H9 (cell line): ENCODE data around the gene EXOC3L1. TPM values are rescaled to one million over a fixed set of nuclear protein-coding genes. Genes with fewer than 3 reads are reported as not detected.

Experiments
- DNase-seq: peaks from one replicate; pipeline ENCODE4 v3.0.0-alpha.2; 2017
- H2AFZ ChIP-seq: one replicate; pipeline ENCODE4 v1.6.1; 2013; ENCODE audit warnings: mild to moderate bottlenecking, low read length, control low read depth, moderate library complexity
- H2AK5ac ChIP-seq: 2 replicates; pipeline ENCODE4 v1.6.1; 2013; ENCODE audit warnings: low read length, control low read depth, mixed read lengths; ENCODE audit not compliant: insufficient read length
- H2BK120ac ChIP-seq: one replicate; pipeline ENCODE4 v1.6.1; 2013; ENCODE audit warnings: low read depth, mild to moderate bottlenecking, low read length, control low read depth, inconsistent platforms; ENCODE audit not compliant: poor library complexity, severe bottlenecking
- H2BK12ac ChIP-seq: 2 replicates; pipeline ENCODE4 v1.6.1; 2013; ENCODE audit warnings: low read length, control low read depth, mixed read lengths, low read depth; ENCODE audit not compliant: insufficient read length
- H2BK15ac ChIP-seq: 2 replicates; pipeline ENCODE4 v1.6.1; 2013; ENCODE audit warnings: low read depth, low read length, control low read depth
- H2BK20ac ChIP-seq: one replicate; pipeline ENCODE4 v1.6.1; 2013; ENCODE audit warnings: low read depth, mild to moderate bottlenecking, low read length, control low read depth, inconsistent platforms; ENCODE audit not compliant: poor library complexity, severe bottlenecking
- H2BK5ac ChIP-seq: 2 replicates; pipeline ENCODE4 v1.6.1; 2013; ENCODE audit warnings: low read length, control low read depth, mixed read lengths; ENCODE audit not compliant: insufficient read length
- H3K14ac ChIP-seq: 2 replicates; pipeline ENCODE4 v1.6.1; 2013; ENCODE audit warnings: low read length, control low read depth; ENCODE audit not compliant: insufficient read depth
- H3K18ac ChIP-seq: 2 replicates; pipeline ENCODE4 v1.6.1; 2013; ENCODE audit warnings: low read depth, mild to moderate bottlenecking, mixed read lengths, low read length, control low read depth; ENCODE audit not compliant: insufficient read length
- H3K23ac ChIP-seq: 2 replicates; pipeline ENCODE4 v1.6.1; 2013; ENCODE audit warnings: low read length, control low read depth, mixed read lengths, low read depth; ENCODE audit not compliant: insufficient read length
- H3K23me2 ChIP-seq: 2 replicates; pipeline ENCODE4 v1.6.1; 2013; ENCODE audit warnings: low read depth, mild to moderate bottlenecking, mixed read lengths, low read length, control low read depth; ENCODE audit not compliant: insufficient read length, poor library complexity, severe bottlenecking
- H3K27ac ChIP-seq: 2 replicates; pipeline ENCODE4 v1.5.1; 2013; ENCODE audit warnings: low read length, control low read depth, mixed read lengths, low read depth; ENCODE audit not compliant: insufficient read length
- H3K27me3 ChIP-seq: 2 replicates; pipeline ENCODE4 v1.6.1; 2013; ENCODE audit warnings: low read length, control low read depth, inconsistent platforms; ENCODE audit not compliant: insufficient read depth
- H3K4ac ChIP-seq: 2 replicates; pipeline ENCODE4 v1.6.1; 2013; ENCODE audit warnings: low read depth, mild to moderate bottlenecking, control low read depth, inconsistent platforms, low read length, moderate library complexity
- H3K4me1 ChIP-seq: 2 replicates; pipeline ENCODE4 v1.6.1; 2013; ENCODE audit warnings: low read length, control low read depth, inconsistent platforms; ENCODE audit not compliant: insufficient read depth
- H3K4me2 ChIP-seq: 2 replicates; pipeline ENCODE4 v1.6.1; 2013; ENCODE audit warnings: low read length, control low read depth, mixed read lengths; ENCODE audit not compliant: insufficient read length, insufficient read depth
- H3K56ac ChIP-seq: 2 replicates; pipeline ENCODE4 v1.6.1; 2013; ENCODE audit warnings: low read depth, mild to moderate bottlenecking, mixed read lengths, low read length, control low read depth; ENCODE audit not compliant: insufficient read length
- H3K79me1 ChIP-seq: 2 replicates; pipeline ENCODE4 v1.6.1; 2013; ENCODE audit warnings: low read depth, mild to moderate bottlenecking, moderate library complexity, low read length, control low read depth, inconsistent platforms; ENCODE audit not compliant: insufficient read depth, poor library complexity, severe bottlenecking
- H3K79me2 ChIP-seq: 2 replicates; pipeline ENCODE4 v1.6.1; 2013; ENCODE audit warnings: low read length, control low read depth, inconsistent platforms; ENCODE audit not compliant: insufficient read depth
- H3K9ac ChIP-seq: 2 replicates; pipeline ENCODE4 v1.6.1; 2013; ENCODE audit warnings: low read length, control low read depth, mixed read lengths; ENCODE audit not compliant: insufficient read length; ENCODE audit errors: extremely low read depth
- H3K9me3 ChIP-seq: one replicate; pipeline ENCODE4 v1.6.1; 2013; ENCODE audit warnings: low read depth, low read length, inconsistent platforms; ENCODE audit not compliant: control insufficient read depth
- H3T11ph ChIP-seq: one replicate; pipeline ENCODE4 v1.6.1; 2013; ENCODE audit warnings: mild to moderate bottlenecking, low read length, control low read depth, inconsistent platforms
- H4K20me1 ChIP-seq: one replicate; pipeline ENCODE4 v1.6.1; 2013; ENCODE audit not compliant: control insufficient read depth, insufficient read length, insufficient read depth
- H4K5ac ChIP-seq: 2 replicates; pipeline ENCODE4 v1.6.1; 2013; ENCODE audit warnings: low read depth, mild to moderate bottlenecking, mixed read lengths, low read length, control low read depth; ENCODE audit not compliant: insufficient read length
- H4K8ac ChIP-seq: replicated peaks from 2 replicates; pipeline ENCODE4 v1.6.1; 2013; ENCODE audit warnings: low read length, control low read depth, mixed read lengths, low read depth; ENCODE audit not compliant: insufficient read length
- H4K91ac ChIP-seq: 2 replicates; pipeline ENCODE4 v1.6.1; 2013; ENCODE audit warnings: low read depth, mild to moderate bottlenecking, moderate library complexity, mixed read lengths, low read length, control low read depth; ENCODE audit not compliant: insufficient read length
- H3K27ac Mint-ChIP-seq, 3 experiments: 2 replicates in 2 of 3; 3 replicates in 1 of 3; pipeline ENCODE4 v1.8.0; 2020 to 2021; ENCODE audit warnings: mixed read lengths in 3 of 3, mild to moderate bottlenecking in 1 of 3, moderate library complexity in 1 of 3
- H3K27me3 Mint-ChIP-seq: 2 replicates; pipeline ENCODE4 v1.8.0; 2021; ENCODE audit warnings: low read depth, mild to moderate bottlenecking, moderate library complexity, mixed read lengths
- H3K36me3 Mint-ChIP-seq, 3 experiments: 2 replicates in 2 of 3; 3 replicates in 1 of 3; pipeline ENCODE4 v1.8.0; 2020 to 2021; ENCODE audit warnings: low read depth in 3 of 3, mixed read lengths in 3 of 3; ENCODE audit not compliant: insufficient read depth in 1 of 3
- H3K4me1 Mint-ChIP-seq, 2 experiments: 2 replicates each; pipeline ENCODE4 v1.8.0; 2020; ENCODE audit warnings: mixed read lengths in 2 of 2
- H3K4me3 Mint-ChIP-seq, 2 experiments: 2 replicates in 1 of 2; 3 replicates in 1 of 2; pipeline ENCODE4 v1.8.0; 2020 to 2021; ENCODE audit warnings: mild to moderate bottlenecking in 2 of 2, mixed read lengths in 2 of 2, moderate library complexity in 1 of 2
- H3K9me3 Mint-ChIP-seq, 2 experiments: 2 replicates in 1 of 2; 3 replicates in 1 of 2; pipeline ENCODE4 v1.8.0; 2020; ENCODE audit warnings: mild to moderate bottlenecking in 2 of 2, mixed read lengths in 2 of 2, moderate library complexity in 1 of 2
- WGBS: extraction: QIAGEN DNeasy Blood & Tissue Kit; methylation state at CpG from one replicate; pipeline ENCODE4 v1.1.7; 2013; ENCODE audit warnings: missing lambda C conversion rate, low lambda C conversion rate, mixed read lengths; ENCODE audit not compliant: insufficient read length; ENCODE audit errors: extremely low coverage; 5-methylcytosine and 5-hydroxymethylcytosine counted together
- total RNA-seq: library from RNA; stranded (reverse); gene quantifications from 2 replicates; pipeline ENCODE4 v1.2.1, GENCODE V29; 2021
- TF ChIP-seq, protein P1 (sequence below): fragments of 200-600 bp; sonication (generic); conservative IDR thresholded peaks from 3 replicates; pipeline ENCODE4 v1.8.0; 2021; ENCODE audit warnings: antibody characterized with exemption, mild to moderate bottlenecking

Gene EXOC3L1
- total RNA-seq, 1 experiment from 2014 or later, result 3.3 TPM

GRCh38 chr16:67188798-67189197 is 1.1 kb downstream of the EXOC3L1 start:
- no peak overlapping the region for H2AFZ ChIP-seq
- no peak overlapping the region for H3T11ph ChIP-seq
- H3K9me3 Mint-ChIP-seq, result no peaks in the 10 kb centered on the region; a peak in 2 of 5 replicates
- no peak overlapping the region for H2BK5ac ChIP-seq
- no peak overlapping the region for H3K23ac ChIP-seq
- no peaks in the 10 kb centered on the region for H3K9me3 ChIP-seq
- no peak overlapping the region for H3K14ac ChIP-seq
- peaks cover 7 to 12% (median 10%) of the 10 kb centered on the region in 3 experiments; a peak in 6 of 7 replicates for H3K36me3 Mint-ChIP-seq
- peaks cover 4% of the 10 kb centered on the region; the same call in 1 of the 2 replicates for H3K4me1 ChIP-seq
- H4K20me1 ChIP-seq, result no peaks in the 10 kb centered on the region
- H4K8ac ChIP-seq, result no peak overlapping the region
- H3K4me1 Mint-ChIP-seq, result peaks cover 30 to 41% of the 10 kb centered on the region in 2 experiments
- no peak for DNase-seq
- no peak overlapping the region for H3K9ac ChIP-seq
- H2AK5ac ChIP-seq, result no peak overlapping the region
- H3K4me2 ChIP-seq, result no peak overlapping the region
- H3K79me1 ChIP-seq, result peaks cover 13% of the 10 kb centered on the region
- H3K18ac ChIP-seq, result no peak overlapping the region
- no peak overlapping the region for H3K4ac ChIP-seq
- H3K4me3 Mint-ChIP-seq, result no peak overlapping the region
- H4K91ac ChIP-seq, result no peak overlapping the region
- no peak overlapping the region for H3K27ac ChIP-seq
- no peak overlapping the region for H4K5ac ChIP-seq
- no peak overlapping the region for H3K56ac ChIP-seq
- TF ChIP-seq, protein P1, sequence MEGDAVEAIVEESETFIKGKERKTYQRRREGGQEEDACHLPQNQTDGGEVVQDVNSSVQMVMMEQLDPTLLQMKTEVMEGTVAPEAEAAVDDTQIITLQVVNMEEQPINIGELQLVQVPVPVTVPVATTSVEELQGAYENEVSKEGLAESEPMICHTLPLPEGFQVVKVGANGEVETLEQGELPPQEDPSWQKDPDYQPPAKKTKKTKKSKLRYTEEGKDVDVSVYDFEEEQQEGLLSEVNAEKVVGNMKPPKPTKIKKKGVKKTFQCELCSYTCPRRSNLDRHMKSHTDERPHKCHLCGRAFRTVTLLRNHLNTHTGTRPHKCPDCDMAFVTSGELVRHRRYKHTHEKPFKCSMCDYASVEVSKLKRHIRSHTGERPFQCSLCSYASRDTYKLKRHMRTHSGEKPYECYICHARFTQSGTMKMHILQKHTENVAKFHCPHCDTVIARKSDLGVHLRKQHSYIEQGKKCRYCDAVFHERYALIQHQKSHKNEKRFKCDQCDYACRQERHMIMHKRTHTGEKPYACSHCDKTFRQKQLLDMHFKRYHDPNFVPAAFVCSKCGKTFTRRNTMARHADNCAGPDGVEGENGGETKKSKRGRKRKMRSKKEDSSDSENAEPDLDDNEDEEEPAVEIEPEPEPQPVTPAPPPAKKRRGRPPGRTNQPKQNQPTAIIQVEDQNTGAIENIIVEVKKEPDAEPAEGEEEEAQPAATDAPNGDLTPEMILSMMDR, result no peak
- H2BK20ac ChIP-seq, result no peak overlapping the region
- peaks cover 13% of the 10 kb centered on the region; the same call in 1 of the 2 replicates for H3K79me2 ChIP-seq
- no CpG with 5 or more reads among the region's 15 CpGs for WGBS
- H3K27me3 Mint-ChIP-seq, result peaks cover 29% of the 10 kb centered on the region
- peaks cover 4% of the 10 kb centered on the region for H3K27me3 ChIP-seq
- no peak overlapping the region for H2BK12ac ChIP-seq
- peaks cover 17% of the 10 kb centered on the region for H3K23me2 ChIP-seq
- no peak overlapping the region for H2BK15ac ChIP-seq
- no peak overlapping the region for H3K27ac Mint-ChIP-seq
- H2BK120ac ChIP-seq, result no peak overlapping the region
